CD4-positive, CD25-positive, alpha-beta regulatory T cell (primary cell): ENCODE results near the gene YARS1. TPM values are rescaled to one million over a fixed set of nuclear protein-coding genes. Genes with fewer than 3 reads are reported as not detected.

Experiments
- ATAC-seq, 2 donors: fragments of 150-1000 bp; cut with Tn5 transposase; one replicate each; pipeline ENCODE4 v1.10.0; 2021; ENCODE audit warnings: low read depth in 2 of 2, moderate number of reproducible peaks in 2 of 2, moderate library complexity in 1 of 2
- DNase-seq, 3 donors: peaks; one replicate each; pipeline versions ENCODE4 v3.0.0 to v3.0.0-alpha.2; 2012 to 2022; ENCODE audit warnings: mixed read lengths in 1 of 3
- H3K27ac ChIP-seq: one replicate; pipeline ENCODE4 v1.7.0; 2013; ENCODE audit warnings: mild to moderate bottlenecking, low read length; ENCODE audit not compliant: insufficient read depth, poor library complexity, severe bottlenecking
- H3K27me3 ChIP-seq: one replicate; pipeline ENCODE4 v1.7.0; 2013; ENCODE audit warnings: low read length; ENCODE audit not compliant: control insufficient read depth, insufficient read depth
- H3K36me3 ChIP-seq: one replicate; pipeline ENCODE4 v1.7.0; 2013; ENCODE audit warnings: mild to moderate bottlenecking, low read length, moderate library complexity; ENCODE audit not compliant: control insufficient read depth, insufficient read depth
- H3K4me1 ChIP-seq: 2 replicates; pipeline ENCODE4 v1.7.0; 2013; ENCODE audit warnings: mild to moderate bottlenecking, low read length; ENCODE audit not compliant: insufficient read depth, control insufficient read depth, poor library complexity, severe bottlenecking
- H3K4me3 ChIP-seq: one replicate; pipeline ENCODE4 v1.7.0; 2013; ENCODE audit warnings: low read depth, mild to moderate bottlenecking, low read length, moderate library complexity
- H3K9me3 ChIP-seq, 2 experiments: 1 replicate in 1 of 2; 2 replicates in 1 of 2; pipeline ENCODE4 v1.7.0; 2013; ENCODE audit warnings: low read length in 2 of 2, mild to moderate bottlenecking in 1 of 2, moderate library complexity in 1 of 2; ENCODE audit not compliant: control insufficient read depth in 2 of 2
- H3K27ac Mint-ChIP-seq, 3 donors: one replicate each; pipeline ENCODE4 v1.8.0; 2020 to 2022; ENCODE audit warnings: mild to moderate bottlenecking in 3 of 3, mixed read lengths in 3 of 3, moderate library complexity in 2 of 3
- H3K27me3 Mint-ChIP-seq: one replicate; pipeline ENCODE4 v1.8.0; 2022; ENCODE audit warnings: mild to moderate bottlenecking, mixed read lengths
- H3K36me3 Mint-ChIP-seq: one replicate; pipeline ENCODE4 v1.8.0; 2020; ENCODE audit warnings: mixed read lengths
- H3K4me1 Mint-ChIP-seq, 4 donors: one replicate each; pipeline ENCODE4 v1.8.0; 2020 to 2022; ENCODE audit warnings: mixed read lengths in 4 of 4, mild to moderate bottlenecking in 1 of 4
- H3K4me3 Mint-ChIP-seq, 4 donors: one replicate each; pipeline ENCODE4 v1.8.0; 2020 to 2022; ENCODE audit warnings: mild to moderate bottlenecking in 4 of 4, mixed read lengths in 4 of 4, moderate library complexity in 3 of 4
- H3K9me3 Mint-ChIP-seq, 7 donors: one replicate each; pipeline ENCODE4 v1.8.0; 2020 to 2022; ENCODE audit warnings: mixed read lengths in 7 of 7, mild to moderate bottlenecking in 3 of 7, moderate library complexity in 2 of 7
- polyA plus RNA-seq, 4 donors: library from polyadenylated mRNA; unstranded; fragments of 300-500 nt; fragmentation: Illumina TruSeq; gene quantifications; one replicate each; pipeline ENCODE4 v1.2.3, GENCODE V29; 2021
- total RNA-seq: library from RNA; stranded (reverse); gene quantifications from one replicate; pipeline ENCODE4 v1.2.3, GENCODE V29; 2022

Gene YARS1
- total and polyA plus RNA-seq, 5 donors from 2014 or later: 47.3 to 111 (median 59.7) TPM

DNA sequence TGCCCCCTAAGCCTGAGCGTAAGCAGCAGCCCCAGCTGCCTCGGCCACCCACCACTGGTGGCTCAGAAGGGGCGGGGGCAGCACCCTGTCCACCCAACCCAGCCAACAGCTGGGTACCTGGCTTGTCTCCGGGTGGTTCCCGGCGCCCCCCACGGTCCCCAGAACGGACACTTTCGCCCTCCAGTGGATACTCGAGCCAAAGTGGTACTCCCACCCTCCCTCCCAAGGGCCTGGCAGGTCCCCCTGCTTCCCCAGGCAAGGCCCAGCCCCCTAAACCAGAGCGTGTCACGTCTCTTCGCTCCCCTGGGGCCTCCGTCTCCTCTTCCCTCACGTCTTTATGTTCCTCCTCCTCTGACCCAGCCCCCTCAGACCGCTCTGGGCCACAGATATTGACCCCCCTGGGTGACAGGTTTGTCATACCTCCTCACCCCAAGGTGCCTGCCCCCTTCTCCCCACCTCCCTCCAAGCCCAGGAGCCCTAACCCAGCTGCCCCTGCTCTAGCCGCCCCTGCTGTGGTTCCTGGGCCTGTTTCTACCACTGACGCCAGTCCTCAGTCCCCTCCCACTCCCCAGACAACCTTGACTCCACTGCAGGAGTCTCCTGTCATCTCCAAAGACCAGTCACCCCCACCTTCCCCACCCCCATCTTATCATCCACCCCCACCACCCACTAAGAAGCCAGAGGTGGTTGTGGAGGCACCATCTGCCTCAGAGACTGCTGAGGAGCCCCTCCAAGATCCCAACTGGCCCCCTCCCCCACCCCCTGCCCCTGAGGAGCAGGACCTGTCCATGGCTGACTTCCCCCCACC is 46.2 kb downstream of the YARS1 start:
- DNase-seq: no peak
- H3K4me1 Mint-ChIP-seq: peaks cover 0 to 6% (median 4%) of the 10 kb centered on the region in 4 donors
- Histone ChIP-seq H3K4me3 (no peak overlapping the region), H3K27me3 (no peaks in the 10 kb centered on the region), H3K36me3 (peaks cover 12% of the 10 kb centered on the region), H3K9me3 (no peaks in the 10 kb centered on the region), H3K27ac (no peak overlapping the region), H3K4me1 (no peaks in the 10 kb centered on the region)
- H3K36me3 Mint-ChIP-seq: peaks cover 7% of the 10 kb centered on the region
- no peak overlapping the region for H3K27ac Mint-ChIP-seq
- peak overlapping the region in 1 of 4 donors; percentile 38 for H3K4me3 Mint-ChIP-seq
- H3K9me3 Mint-ChIP-seq: no peaks in the 10 kb centered on the region
- no peaks in the 10 kb centered on the region for H3K27me3 Mint-ChIP-seq
- ATAC-seq: no peak

DNA sequence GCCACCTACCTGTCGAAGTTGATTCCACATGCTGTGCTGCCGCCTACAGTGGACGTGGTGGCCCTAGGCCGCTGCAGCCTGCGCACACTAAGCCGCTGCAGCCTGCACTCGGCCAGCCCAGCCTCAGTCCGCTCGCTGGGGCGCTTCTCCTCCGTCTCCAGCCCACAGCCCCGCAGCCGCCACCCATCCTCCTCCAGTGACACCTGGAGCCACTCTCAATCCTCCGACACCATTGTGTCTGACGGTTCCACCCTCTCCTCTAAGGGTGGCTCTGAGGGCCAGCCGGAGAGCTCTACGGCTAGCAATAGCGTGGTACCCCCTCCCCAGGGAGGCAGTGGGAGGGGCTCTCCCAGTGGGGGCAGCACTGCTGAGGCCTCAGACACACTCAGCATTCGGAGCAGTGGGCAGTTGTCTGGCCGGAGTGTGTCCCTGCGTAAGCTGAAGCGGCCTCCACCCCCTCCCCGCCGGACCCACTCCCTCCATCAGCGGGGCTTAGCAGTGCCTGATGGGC is 46.9 kb downstream of the YARS1 start:
- no peak overlapping the region for H3K4me3 Mint-ChIP-seq
- Histone ChIP-seq H3K36me3 (peaks cover 5% of the 10 kb centered on the region), H3K9me3 (no peaks in the 10 kb centered on the region), H3K27ac (no peak overlapping the region), H3K4me3 (no peak overlapping the region), H3K4me1 (no peaks in the 10 kb centered on the region), H3K27me3 (no peaks in the 10 kb centered on the region)
- no peak for DNase-seq
- H3K4me1 Mint-ChIP-seq: peaks cover 0 to 6% (median 4%) of the 10 kb centered on the region in 4 donors
- no peak for ATAC-seq
- H3K36me3 Mint-ChIP-seq: peaks cover 4% of the 10 kb centered on the region
- no peaks in the 10 kb centered on the region for H3K27me3 Mint-ChIP-seq
- no peaks in the 10 kb centered on the region for H3K9me3 Mint-ChIP-seq
- H3K27ac Mint-ChIP-seq: no peak overlapping the region

DNA sequence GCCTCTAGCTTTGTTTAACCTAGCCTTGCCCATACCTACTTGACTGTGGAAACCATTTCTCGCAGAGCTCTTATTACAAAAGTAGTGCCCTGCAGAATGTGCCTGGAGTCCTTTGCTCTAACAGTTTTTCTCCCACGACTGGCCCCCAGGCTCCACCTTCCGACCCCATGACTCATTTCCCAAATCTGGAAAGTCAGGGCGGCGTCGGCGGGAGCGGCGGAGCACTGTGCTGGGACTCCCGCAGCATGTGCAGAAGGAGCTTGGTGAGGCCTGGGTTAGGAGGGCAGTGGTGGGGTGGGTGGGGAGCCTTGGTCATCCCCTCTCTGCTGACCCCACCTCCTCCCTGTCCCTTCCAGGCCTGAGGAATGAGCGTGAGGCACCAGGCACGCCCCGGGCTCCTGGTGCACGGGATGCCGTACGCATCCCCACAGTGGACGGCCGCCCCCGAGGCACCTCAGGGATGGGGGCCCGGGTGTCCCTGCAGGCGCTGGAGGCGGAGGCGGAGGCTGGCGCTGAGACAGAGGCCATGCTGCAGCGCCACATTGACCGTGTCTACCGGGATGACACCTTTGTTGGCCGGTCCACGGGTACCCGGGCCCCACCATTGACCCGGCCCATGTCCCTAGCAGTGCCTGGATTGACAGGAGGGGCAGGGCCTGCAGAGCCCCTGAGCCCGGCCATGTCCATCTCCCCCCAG is 47.5 kb downstream of the YARS1 start:
- Mint-ChIP-seq H3K4me3 (no peak overlapping the region), H3K27ac (no peak overlapping the region), H3K4me1 (peaks cover 0 to 6% (median 4%) of the 10 kb centered on the region in 4 donors), H3K27me3 (peaks cover under 1% of the 10 kb centered on the region), H3K36me3 (no peaks in the 10 kb centered on the region), H3K9me3 (no peaks in the 10 kb centered on the region)
- ATAC-seq (no peak), DNase-seq (no peak)
- H3K27ac ChIP-seq: no peak overlapping the region
- H3K36me3 ChIP-seq: no peaks in the 10 kb centered on the region
- no peaks in the 10 kb centered on the region for H3K4me1 ChIP-seq
- no peaks in the 10 kb centered on the region for H3K9me3 ChIP-seq
- H3K4me3 ChIP-seq: no peak overlapping the region
- H3K27me3 ChIP-seq: no peaks in the 10 kb centered on the region

DNA sequence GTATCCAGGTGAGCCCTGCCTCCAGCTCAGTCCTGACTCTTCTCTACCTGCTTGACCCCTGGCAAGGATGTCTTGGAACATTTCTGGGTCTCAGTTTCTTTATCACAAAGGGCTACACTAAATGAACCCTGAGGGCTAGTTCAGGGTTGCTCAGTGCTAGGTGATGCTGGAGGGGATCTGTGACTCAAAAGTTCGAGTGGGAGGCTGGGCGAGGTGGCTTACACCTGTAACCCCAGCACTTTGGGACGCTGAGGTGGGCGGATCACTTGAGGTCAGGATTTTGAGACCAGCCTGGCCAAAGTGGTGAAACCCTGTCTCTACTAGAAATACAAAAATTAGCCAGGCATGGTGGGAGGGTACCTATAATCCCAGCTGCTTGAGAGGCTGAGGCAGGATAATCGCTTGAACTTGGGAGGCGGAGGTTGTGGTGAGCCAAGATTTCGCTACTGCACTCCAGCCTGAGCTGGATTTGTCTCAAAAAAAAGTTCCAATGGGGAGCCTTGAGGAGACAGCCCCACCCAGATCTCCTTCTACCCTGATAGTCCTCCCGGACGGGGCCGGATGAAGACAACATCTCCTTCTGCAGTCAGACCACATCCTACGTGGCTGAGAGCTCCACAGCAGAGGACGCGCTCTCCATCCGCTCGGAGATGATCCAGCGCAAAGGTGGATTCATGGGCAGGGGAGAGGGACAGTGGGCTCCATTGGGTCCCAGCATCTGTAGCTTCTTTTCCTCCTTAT is 48.9 kb downstream of the YARS1 start:
- H3K36me3 Mint-ChIP-seq: no peaks in the 10 kb centered on the region
- Histone ChIP-seq H3K4me3 (no peak overlapping the region), H3K27me3 (no peaks in the 10 kb centered on the region), H3K36me3 (no peaks in the 10 kb centered on the region), H3K27ac (no peak overlapping the region), H3K4me1 (no peaks in the 10 kb centered on the region), H3K9me3 (no peaks in the 10 kb centered on the region)
- H3K4me3 Mint-ChIP-seq: no peak overlapping the region
- H3K4me1 Mint-ChIP-seq: peaks cover 0 to 5% (median 4%) of the 10 kb centered on the region in 4 donors
- DNase-seq: no peak
- H3K9me3 Mint-ChIP-seq: no peaks in the 10 kb centered on the region
- H3K27me3 Mint-ChIP-seq: peaks cover 9% of the 10 kb centered on the region
- no peak overlapping the region for H3K27ac Mint-ChIP-seq
- ATAC-seq: no peak

DNA sequence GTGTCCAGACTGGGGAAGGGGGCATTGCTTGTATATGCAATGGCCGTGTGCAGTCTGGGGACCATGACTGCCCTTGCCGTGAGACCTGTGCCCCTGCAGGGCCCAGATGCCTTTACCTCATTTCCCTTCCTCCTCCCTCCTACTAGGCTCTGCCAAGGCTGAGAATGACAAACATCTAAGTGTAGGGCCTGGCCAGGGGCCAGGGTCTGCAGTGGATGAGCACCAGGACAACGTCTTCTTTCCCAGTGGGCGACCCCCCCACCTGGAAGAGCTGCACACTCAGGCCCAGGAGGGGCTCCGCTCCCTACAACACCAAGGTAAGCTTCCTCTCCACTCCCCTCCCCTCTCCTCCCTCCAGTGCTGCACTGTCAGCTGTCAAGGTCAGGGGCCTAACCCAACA is 49.5 kb downstream of the YARS1 start:
- DNase-seq (no peak), ATAC-seq (no peak)
- Histone ChIP-seq H3K9me3 (no peaks in the 10 kb centered on the region), H3K27me3 (no peaks in the 10 kb centered on the region), H3K36me3 (no peaks in the 10 kb centered on the region), H3K4me1 (no peaks in the 10 kb centered on the region), H3K4me3 (no peak overlapping the region), H3K27ac (no peak overlapping the region)
- H3K27ac Mint-ChIP-seq: no peak overlapping the region
- no peaks in the 10 kb centered on the region for H3K9me3 Mint-ChIP-seq
- H3K27me3 Mint-ChIP-seq: peaks cover 9% of the 10 kb centered on the region
- H3K4me3 Mint-ChIP-seq: no peak overlapping the region
- no peaks in the 10 kb centered on the region for H3K36me3 Mint-ChIP-seq
- no peaks in the 10 kb centered on the region for H3K4me1 Mint-ChIP-seq

DNA sequence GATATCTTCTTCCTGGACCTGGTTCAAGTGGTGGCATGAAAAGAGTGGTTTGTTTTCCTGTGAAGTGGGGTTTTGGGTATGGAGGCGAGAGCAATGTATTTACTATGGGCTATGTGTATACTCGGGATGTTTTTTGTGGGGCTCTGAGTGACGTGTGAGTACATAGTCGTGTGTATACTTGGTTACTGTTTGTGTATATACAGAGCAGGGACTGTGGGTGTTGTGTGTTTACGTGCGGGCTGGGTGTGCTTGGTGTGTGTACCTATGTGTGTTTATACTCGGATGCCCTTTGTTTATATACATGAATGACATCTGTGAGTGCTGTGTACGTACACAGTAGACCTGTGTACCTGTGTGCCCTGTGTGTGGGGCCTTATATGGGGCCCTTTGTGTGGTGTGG is 50.0 kb downstream of the YARS1 start:
- H3K4me1 ChIP-seq: no peaks in the 10 kb centered on the region
- DNase-seq (no peak), ATAC-seq (no peak)
- no peak overlapping the region for H3K4me3 ChIP-seq
- Mint-ChIP-seq H3K9me3 (no peaks in the 10 kb centered on the region), H3K36me3 (no peaks in the 10 kb centered on the region), H3K27ac (no peak overlapping the region), H3K4me3 (no peak overlapping the region), H3K4me1 (no peaks in the 10 kb centered on the region), H3K27me3 (peaks cover 9% of the 10 kb centered on the region)
- no peaks in the 10 kb centered on the region for H3K36me3 ChIP-seq
- H3K27ac ChIP-seq: no peak overlapping the region
- no peaks in the 10 kb centered on the region for H3K27me3 ChIP-seq
- no peaks in the 10 kb centered on the region for H3K9me3 ChIP-seq

- Mint-ChIP-seq H3K4me1 (peaks cover 0 to 3% (median 0%) of the 10 kb centered on the region in 4 donors), H3K9me3 (no peaks in the 10 kb centered on the region), H3K27ac (no peak overlapping the region), H3K4me3 (no peak overlapping the region), H3K27me3 (peaks cover 9% of the 10 kb centered on the region), H3K36me3 (no peaks in the 10 kb centered on the region)
- H3K4me3 ChIP-seq: no peak overlapping the region
- DNase-seq: no peak
- no peaks in the 10 kb centered on the region for H3K27me3 ChIP-seq
- no peaks in the 10 kb centered on the region for H3K9me3 ChIP-seq
- ATAC-seq: no peak
- no peak overlapping the region for H3K27ac ChIP-seq
- no peaks in the 10 kb centered on the region for H3K36me3 ChIP-seq
- no peaks in the 10 kb centered on the region for H3K4me1 ChIP-seq
These were observed 50.7 kb downstream of the YARS1 start for GRCh38 chr1:32766328-32766972.
